Measurements from ENCODE around the gene MAN2B2.

DNA sequence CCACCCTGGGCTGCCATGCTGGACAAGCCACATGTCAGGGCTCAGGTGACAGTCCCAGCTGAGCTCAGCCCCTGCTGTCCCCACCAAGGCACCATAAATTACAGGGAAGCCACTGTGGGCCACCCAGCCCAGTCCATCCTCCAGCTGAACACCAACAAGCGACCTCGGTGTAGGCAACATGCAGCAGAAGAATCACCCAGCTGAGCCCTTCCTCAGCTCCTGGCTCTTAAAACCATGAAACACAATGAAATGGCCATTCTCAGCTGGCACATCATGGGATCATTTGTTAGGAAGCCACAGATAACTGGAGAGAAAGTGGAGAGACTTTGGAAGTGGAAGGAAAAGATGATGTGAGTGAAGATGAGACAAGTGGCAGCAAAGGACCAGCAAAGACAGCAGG lies 23.3 kb upstream of the MAN2B2 start:
- TF ChIP-seq, protein P1, sequence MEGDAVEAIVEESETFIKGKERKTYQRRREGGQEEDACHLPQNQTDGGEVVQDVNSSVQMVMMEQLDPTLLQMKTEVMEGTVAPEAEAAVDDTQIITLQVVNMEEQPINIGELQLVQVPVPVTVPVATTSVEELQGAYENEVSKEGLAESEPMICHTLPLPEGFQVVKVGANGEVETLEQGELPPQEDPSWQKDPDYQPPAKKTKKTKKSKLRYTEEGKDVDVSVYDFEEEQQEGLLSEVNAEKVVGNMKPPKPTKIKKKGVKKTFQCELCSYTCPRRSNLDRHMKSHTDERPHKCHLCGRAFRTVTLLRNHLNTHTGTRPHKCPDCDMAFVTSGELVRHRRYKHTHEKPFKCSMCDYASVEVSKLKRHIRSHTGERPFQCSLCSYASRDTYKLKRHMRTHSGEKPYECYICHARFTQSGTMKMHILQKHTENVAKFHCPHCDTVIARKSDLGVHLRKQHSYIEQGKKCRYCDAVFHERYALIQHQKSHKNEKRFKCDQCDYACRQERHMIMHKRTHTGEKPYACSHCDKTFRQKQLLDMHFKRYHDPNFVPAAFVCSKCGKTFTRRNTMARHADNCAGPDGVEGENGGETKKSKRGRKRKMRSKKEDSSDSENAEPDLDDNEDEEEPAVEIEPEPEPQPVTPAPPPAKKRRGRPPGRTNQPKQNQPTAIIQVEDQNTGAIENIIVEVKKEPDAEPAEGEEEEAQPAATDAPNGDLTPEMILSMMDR (IDR thresholded peaks at IDR 0.05): no peak
- TF ChIP-seq POLR2A (IDR thresholded peaks at IDR 0.05) (no peak), POLR2AphosphoS5 (IDR thresholded peaks at IDR 0.05) (no peak), EP300 (IDR thresholded peaks at IDR 0.05) (no peak)

All from sigmoid colon (tissue), 4 donors.